ENCODE results near the gene LRRC23.

DNA sequence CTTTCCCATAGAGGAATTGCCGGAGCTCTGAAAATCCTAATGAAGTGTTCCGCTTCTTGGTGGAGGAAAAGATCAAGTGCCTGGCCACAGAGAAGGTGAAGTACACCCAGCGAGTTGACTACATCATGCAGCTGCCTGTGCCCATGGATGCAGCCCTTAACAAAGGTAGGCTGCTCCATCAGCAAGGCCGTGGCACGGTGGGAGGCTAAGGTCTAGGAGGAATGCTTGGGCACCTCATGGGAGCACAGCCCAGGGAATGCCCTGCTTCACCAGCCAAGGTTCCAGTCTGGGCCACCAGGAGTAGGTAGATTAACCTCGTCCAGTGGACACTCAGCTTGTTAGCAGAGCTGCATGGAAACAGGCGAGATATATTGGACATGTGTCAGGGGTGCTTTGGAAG, 43.7 kb upstream of the LRRC23 start:
- TF ChIP-seq, protein P1, sequence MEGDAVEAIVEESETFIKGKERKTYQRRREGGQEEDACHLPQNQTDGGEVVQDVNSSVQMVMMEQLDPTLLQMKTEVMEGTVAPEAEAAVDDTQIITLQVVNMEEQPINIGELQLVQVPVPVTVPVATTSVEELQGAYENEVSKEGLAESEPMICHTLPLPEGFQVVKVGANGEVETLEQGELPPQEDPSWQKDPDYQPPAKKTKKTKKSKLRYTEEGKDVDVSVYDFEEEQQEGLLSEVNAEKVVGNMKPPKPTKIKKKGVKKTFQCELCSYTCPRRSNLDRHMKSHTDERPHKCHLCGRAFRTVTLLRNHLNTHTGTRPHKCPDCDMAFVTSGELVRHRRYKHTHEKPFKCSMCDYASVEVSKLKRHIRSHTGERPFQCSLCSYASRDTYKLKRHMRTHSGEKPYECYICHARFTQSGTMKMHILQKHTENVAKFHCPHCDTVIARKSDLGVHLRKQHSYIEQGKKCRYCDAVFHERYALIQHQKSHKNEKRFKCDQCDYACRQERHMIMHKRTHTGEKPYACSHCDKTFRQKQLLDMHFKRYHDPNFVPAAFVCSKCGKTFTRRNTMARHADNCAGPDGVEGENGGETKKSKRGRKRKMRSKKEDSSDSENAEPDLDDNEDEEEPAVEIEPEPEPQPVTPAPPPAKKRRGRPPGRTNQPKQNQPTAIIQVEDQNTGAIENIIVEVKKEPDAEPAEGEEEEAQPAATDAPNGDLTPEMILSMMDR (IDR thresholded peaks at IDR 0.05) = no peak
- TF ChIP-seq EZH2 (IDR thresholded peaks at IDR 0.05) (no peak), EZH2phosphoT487 (IDR thresholded peaks at IDR 0.05) (no peak)

Data from neural progenitor cell (in vitro differentiated cells).